ENCODE results near the gene DKKL1.
"Not testable (repeated sequence)": the region's sequence is repeated elsewhere in the genome, so short reads cannot be mapped to it uniquely, and the experiment has no call there.

DKKL1 gene

DNA sequence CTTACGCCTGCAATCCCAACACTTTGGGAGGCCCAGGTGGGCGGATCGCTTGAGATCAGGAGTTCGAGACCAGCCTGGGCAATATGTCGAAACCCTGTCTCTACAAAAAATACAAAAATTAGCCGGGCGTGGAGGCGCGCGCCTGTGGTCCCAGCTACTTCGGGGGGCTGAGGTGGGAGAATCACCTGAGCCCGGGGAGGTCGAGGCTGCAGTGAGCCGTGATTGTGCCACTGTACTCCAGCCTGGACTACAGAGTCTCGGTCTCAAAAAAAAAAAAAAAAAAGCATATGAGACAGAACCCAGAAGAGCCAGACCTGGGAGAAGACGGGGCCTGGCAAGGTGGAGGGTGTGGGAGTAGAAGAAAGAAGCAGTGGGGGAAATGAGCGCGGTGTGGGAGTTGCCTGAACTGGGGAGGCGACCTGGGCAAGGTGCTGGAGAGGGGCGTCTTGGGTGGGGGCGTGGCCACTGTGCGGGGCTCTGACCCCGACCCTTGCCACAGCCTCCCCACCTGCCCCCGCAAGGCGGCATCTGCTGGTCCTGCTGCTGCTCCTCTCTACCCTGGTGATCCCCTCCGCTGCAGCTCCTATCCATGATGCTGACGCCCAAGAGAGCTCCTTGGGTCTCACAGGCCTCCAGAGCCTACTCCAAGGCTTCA is 533 bp downstream of the DKKL1 start:
- no peak for DNase-seq

DNA sequence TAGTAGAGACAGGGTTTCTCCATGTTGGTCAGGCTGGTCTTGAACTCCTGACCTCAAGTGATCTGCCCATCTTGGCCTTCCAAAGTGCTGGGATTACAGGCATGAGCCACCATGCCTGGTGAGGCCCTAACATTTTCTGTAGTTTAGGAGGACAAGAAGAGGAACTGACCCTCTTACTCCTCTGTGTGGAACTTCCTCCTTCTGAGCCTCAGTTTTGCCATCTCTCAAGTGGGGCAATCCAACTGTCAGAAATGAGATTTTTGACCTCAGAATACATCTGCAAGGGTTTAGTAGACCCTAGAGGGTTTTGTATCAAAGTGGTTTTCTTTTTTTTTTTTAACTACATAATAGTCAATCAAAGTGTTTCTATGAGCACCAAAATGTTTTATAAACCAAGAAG is 2.4 kb downstream of the DKKL1 start:
- DNase-seq: no peak

GRCh38 chr19:49368711-49369358 is 5.2 kb downstream of the DKKL1 start:
- DNase-seq: no peak

GRCh38 chr19:49371184-49371583 is 7.5 kb downstream of the DKKL1 start:
- DNase-seq: no peak

DNA sequence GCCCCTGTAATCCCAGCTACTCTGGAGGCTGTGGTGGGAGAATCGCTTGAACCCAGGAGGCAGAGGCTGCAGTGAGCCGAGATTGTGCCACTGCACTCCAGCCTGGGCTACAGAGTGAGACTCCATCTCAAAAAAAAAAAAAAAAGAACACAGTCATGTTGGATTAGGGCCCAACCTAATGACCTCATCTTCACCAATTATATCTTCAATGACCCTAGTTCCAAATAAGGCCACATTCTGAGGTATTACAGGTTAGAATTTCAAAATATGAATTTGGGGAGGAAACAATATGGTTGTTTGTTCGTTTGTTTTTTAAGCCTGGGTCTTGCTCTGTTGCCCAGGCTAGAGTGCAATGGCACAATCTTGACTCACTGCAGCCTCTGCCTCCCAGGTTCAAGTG is 9.5 kb downstream of the DKKL1 start:
- not testable (repeated sequence) for DNase-seq

DNA sequence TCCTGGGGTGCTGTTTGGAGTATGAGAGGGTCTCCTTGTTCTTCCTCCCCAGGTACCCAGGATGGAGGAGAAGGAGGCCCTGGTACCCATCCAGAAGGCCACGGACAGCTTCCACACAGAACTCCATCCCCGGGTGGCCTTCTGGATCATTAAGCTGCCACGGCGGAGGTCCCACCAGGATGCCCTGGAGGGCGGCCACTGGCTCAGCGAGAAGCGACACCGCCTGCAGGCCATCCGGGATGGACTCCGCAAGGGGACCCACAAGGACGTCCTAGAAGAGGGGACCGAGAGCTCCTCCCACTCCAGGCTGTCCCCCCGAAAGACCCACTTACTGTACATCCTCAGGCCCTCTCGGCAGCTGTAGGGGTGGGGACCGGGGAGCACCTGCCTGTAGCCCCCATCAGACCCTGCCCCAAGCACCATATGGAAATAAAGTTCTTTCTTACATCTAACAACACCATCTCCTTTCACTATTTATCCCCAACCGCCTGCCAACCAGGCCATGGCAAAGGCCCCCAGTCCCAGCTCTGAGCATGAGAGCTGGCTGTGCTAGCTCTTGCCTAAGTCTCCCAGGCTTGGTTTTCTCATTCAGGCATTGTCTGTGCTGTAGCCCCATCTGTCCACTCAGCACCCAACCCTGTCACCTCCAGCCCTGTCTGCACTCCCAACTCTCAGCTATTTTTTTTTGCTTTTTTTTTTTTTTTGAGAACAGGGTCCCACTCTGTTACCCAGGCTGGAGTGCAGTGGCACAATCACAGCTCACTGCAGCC is 11.2 kb downstream of the DKKL1 start:
- no peak for DNase-seq

DNA sequence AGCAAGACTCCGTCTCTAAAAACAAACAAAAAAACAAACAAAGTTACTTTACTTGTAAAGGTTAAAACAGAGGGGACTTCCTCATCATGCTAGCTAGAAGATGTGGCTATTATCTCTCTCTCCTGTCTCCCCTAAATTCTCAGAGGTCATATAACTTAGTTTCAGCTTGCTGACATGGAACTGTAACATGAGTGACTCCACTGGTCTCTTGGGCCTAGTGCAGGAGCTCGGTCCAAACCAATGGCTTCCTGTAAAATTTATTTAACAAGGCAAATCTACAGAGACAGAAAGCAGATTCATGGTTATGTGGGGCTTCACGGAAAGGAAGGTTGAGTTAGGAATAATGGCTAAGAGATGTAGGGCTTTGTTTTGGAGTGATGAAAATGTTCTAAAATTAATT is 14.8 kb downstream of the DKKL1 start:
- DNase-seq: no peak

GRCh38 chr19:49380391-49380790 is 16.7 kb downstream of the DKKL1 start:
- DNase-seq: no peak

DNA sequence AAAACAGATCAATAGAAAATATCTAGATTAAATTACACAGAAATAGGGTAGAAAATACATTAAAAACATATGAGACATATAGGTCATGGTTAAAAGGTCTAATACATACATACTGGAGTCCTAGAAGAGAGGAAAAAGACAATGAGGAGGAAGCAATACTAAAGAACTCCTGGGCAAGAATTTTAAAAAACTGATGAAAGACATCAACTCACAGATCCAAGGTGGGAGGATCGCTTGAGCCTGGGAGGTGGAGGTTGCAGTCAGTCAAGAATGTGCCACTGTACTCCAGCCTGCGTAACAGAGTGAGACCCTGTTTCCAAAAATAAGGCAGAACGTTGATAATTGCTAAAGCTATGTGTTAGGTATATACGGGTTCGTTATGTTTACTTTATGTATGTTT is 19.0 kb downstream of the DKKL1 start:
- DNase-seq: no peak

GRCh38 chr19:49383599-49383998 is 19.9 kb downstream of the DKKL1 start:
- no peak for DNase-seq

- no peak for DNase-seq
These were observed 24.3 kb downstream of the DKKL1 start, which contains the start of gene KASH5 for GRCh38 chr19:49387936-49388372. TSS of gene KASH5 (plus strand) at chr19:49388249. CDS start at chr19:49390884, 2,635 bp downstream.

DNA sequence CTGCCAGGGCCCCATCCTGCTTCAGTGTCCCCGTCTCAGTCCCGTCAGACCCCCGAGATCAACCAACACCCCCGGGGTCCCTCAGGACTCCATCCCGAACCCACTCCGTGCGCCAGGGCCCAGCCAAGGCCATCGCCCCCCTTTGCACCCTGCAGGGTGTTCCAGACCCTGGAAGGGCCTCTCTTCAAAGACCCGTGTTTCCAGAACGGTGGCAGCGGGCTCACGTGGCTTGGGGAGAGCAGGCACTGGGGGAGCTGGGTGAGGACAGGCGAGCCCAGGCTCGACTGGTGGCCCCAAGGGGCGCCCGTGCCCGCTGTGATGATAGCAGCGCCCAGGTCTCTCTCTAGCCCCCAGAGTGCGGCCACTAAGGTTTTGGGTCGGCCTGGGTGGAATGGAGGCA is 25.7 kb downstream of the DKKL1 start:
- no peak for DNase-seq

- DNase-seq: no peak
These were observed 26.7 kb downstream of the DKKL1 start for GRCh38 chr19:49390131-49390928.

DNA sequence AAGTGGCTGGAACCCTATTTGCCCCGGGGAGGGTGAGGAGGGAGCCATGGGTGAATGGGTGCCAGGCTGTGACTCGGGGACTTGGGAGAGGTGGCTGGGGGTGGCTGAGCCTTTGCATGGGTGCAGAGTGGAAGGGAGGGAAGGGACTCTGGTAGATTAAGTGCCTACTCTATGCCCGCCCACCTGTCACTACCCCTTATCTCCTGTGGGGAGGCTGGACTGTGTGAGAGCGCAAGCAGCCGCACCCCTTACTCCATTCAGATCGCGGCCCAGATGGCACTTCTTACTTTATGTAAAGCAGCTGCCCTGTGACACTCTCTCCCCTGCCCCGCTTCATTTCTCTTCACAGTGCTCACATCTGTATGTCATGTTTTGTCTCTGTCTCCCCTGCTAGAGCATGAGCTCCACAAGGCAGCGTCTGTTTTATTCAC is 27.3 kb downstream of the DKKL1 start:
- no peak for DNase-seq

DNA sequence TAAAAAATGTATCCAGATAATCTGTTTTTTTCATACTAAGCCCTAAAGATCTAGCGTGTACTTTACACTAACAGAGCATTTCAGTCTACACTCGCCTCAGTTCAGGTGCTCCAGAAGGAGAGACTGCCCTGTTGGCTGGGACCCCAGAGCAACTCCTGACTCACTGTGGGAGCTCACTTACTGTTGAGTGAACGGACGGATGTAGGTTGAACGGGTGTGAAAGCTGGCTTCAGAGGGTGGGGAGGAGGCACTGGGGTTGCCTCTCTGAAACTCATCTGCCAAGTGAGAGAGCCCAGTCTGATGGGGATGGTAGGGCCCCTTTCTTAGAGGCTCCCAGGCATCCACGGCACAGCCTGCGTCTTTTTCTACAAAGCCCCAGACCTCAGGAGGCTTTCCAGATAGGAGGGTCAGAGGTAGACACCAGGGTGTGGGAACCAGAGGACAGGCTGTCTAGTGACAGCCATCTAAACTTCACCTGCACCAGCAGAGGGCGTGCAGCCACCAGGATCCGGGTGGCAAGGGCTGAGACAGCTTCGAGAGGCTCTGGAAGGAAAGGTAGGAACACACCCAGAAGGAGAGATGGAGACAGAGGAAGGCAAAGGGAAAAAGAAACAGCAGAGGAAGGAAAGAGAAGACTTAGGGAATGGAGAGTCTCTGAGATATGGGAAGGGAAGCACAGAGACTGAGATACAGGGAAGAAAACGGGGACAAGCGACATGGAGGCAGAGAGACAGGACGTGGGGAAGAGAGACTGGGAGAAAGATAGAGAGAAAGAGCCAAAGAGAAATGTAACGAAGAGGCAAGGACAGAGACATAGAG is 28.1 kb downstream of the DKKL1 start:
- DNase-seq: peak; percentile 88

GRCh38 chr19:49393881-49394280 is 30.2 kb downstream of the DKKL1 start:
- DNase-seq: no peak

GRCh38 chr19:49395581-49396407 is 32.1 kb downstream of the DKKL1 start:
- no peak for DNase-seq

- DNase-seq: no peak
These were observed 33.2 kb downstream of the DKKL1 start for GRCh38 chr19:49396738-49397505.

DNA sequence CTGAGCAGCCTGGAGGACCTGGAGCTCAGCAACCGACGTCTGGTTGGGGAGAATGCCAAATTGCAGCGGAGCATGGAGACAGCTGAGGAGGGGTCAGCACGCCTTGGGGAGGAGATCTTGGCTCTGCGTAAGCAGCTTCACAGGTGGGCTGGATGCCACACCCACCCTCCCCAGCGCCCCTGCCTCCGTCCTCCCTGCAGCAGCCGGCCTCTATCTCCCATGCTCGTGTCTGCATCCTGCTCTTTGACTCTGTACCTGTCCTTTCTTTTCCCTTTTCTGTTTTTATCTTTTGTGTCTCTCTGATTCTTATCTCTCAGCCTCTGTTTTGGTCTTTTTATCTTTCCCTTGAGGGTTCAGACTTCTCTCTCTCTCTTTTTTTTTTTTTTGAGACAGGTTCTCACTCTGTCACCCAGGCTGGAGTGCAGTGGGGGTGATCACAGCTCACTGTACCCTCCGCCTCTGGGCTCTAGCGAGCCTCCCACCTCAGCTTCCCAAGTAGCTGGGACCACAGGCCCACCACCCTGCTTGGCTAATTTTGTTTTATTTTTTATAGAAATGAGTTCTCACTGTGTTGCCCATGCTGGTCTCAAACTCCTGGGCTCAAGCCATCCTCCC is 34.4 kb downstream of the DKKL1 start:
- DNase-seq: no peak

- DNase-seq: no peak
These were observed 35.3 kb downstream of the DKKL1 start for GRCh38 chr19:49398931-49399330.

Data from NCI-H1436 (cell line).